Upper lobe of right lung (tissue), 1 donor: Measurements from ENCODE around the gene SPSB1. TPM values are rescaled to one million over a fixed set of nuclear protein-coding genes. Genes with fewer than 3 reads are reported as not detected.

Experiments used
- ATAC-seq: fragments of 200-7000 bp; cut with Tn5 transposase; one replicate; pipeline ENCODE4 v1.9.1; 2020; ENCODE audit warnings: mild to moderate bottlenecking, moderate library complexity
- DNase-seq: peaks from one replicate; pipeline ENCODE4 v3.0.0-alpha.2; 2020
- H3K27ac ChIP-seq: fragments of 200-600 bp; one replicate; pipeline ENCODE4 v1.8.0; 2022
- H3K27me3 ChIP-seq: fragments of 200-600 bp; one replicate; pipeline ENCODE4 v1.8.0; 2022; ENCODE audit warnings: mild to moderate bottlenecking
- H3K36me3 ChIP-seq: fragments of 200-600 bp; one replicate; pipeline ENCODE4 v1.8.0; 2022
- H3K4me1 ChIP-seq: fragments of 200-600 bp; one replicate; pipeline ENCODE4 v1.8.0; 2022
- H3K4me3 ChIP-seq: fragments of 200-600 bp; one replicate; pipeline ENCODE4 v1.8.0; 2022; ENCODE audit warnings: mild to moderate bottlenecking
- H3K9me3 ChIP-seq: fragments of 200-600 bp; one replicate; pipeline ENCODE4 v1.8.0; 2022
- CTCF ChIP-seq: fragments of 200-600 bp; IDR thresholded peaks from one replicate; pipeline ENCODE4 v1.8.0; 2022; ENCODE audit warnings: antibody characterized with exemption
- intact Hi-C: fragments of 100-400 bp; cut with DNase I; formaldehyde crosslinking; loops from one replicate; pipeline ENCODE4 v1.11.0; 2022
- total RNA-seq: library from RNA; stranded (reverse); fragmentation: NEBNext Ultra II Directional; extraction: Animal tissue kit (Norgen Biotek cat#: 25700); gene quantifications from one replicate; pipeline ENCODE4 v1.2.1, GENCODE V29; 2021
- donor health status: DM: no; HTN: yes; CAD: no; lungs with severe emphysema.

SPSB1 gene
- total RNA-seq, 1 donor from 2014 or later: 29.0 TPM

- H3K27me3 ChIP-seq: no peaks in the 10 kb centered on the region
- ATAC-seq (no peak), DNase-seq (no peak)
- TF ChIP-seq CTCF: no peak
- no peaks in the 10 kb centered on the region for H3K4me1 ChIP-seq
- no peak overlapping the region for H3K27ac ChIP-seq
- H3K9me3 ChIP-seq: no peaks in the 10 kb centered on the region
- H3K4me3 ChIP-seq: no peak overlapping the region
- no peaks in the 10 kb centered on the region for H3K36me3 ChIP-seq
- intact Hi-C loops: no loop called here
Observed at GRCh38 chr1:9391620-9392019, 98.9 kb downstream of the SPSB1 start.

GRCh38 chr1:9394010-9394409, 101.3 kb downstream of the SPSB1 start:
- H3K36me3 ChIP-seq: no peaks in the 10 kb centered on the region
- no peak overlapping the region for H3K27ac ChIP-seq
- H3K4me1 ChIP-seq: no peaks in the 10 kb centered on the region
- no peak for TF ChIP-seq CTCF
- DNase-seq: no peak
- no peak for ATAC-seq
- no peak overlapping the region for H3K4me3 ChIP-seq
- no peaks in the 10 kb centered on the region for H3K27me3 ChIP-seq
- H3K9me3 ChIP-seq: no peaks in the 10 kb centered on the region
- intact Hi-C loops: no loop called here

GRCh38 chr1:9395018-9395417, 102.3 kb downstream of the SPSB1 start:
- TF ChIP-seq CTCF: no peak
- no peak for DNase-seq
- intact Hi-C loops: no loop called here
- Histone ChIP-seq H3K4me3 (no peak overlapping the region), H3K9me3 (no peaks in the 10 kb centered on the region), H3K36me3 (no peaks in the 10 kb centered on the region), H3K4me1 (peaks cover 8% of the 10 kb centered on the region), H3K27ac (no peak overlapping the region), H3K27me3 (no peaks in the 10 kb centered on the region)
- ATAC-seq: no peak

GRCh38 chr1:9397047-9397446, 104.4 kb downstream of the SPSB1 start:
- no peaks in the 10 kb centered on the region for H3K9me3 ChIP-seq
- intact Hi-C loops: no loop called here
- no peak overlapping the region for H3K27ac ChIP-seq
- no peaks in the 10 kb centered on the region for H3K36me3 ChIP-seq
- DNase-seq (no peak), ATAC-seq (no peak)
- H3K4me1 ChIP-seq: peaks cover 20% of the 10 kb centered on the region
- no peaks in the 10 kb centered on the region for H3K27me3 ChIP-seq
- H3K4me3 ChIP-seq: no peak overlapping the region
- TF ChIP-seq CTCF: no peak

GRCh38 chr1:9397997-9398526, 105.4 kb downstream of the SPSB1 start:
- H3K27me3 ChIP-seq: no peaks in the 10 kb centered on the region
- ATAC-seq (no peak), DNase-seq (no peak)
- no peaks in the 10 kb centered on the region for H3K9me3 ChIP-seq
- H3K4me1 ChIP-seq: peaks cover 20% of the 10 kb centered on the region
- H3K36me3 ChIP-seq: no peaks in the 10 kb centered on the region
- TF ChIP-seq CTCF: no peak
- no peak overlapping the region for H3K27ac ChIP-seq
- no peak overlapping the region for H3K4me3 ChIP-seq
- intact Hi-C loops: no loop called here
